Measurements from ENCODE around the gene ZNRF1. TPM values are rescaled to one million over a fixed set of nuclear protein-coding genes. Genes with fewer than 3 reads are reported as not detected.

The ZNRF1 gene
- total RNA-seq, 1 donor from 2014 or later, result 26.8 TPM

DNA sequence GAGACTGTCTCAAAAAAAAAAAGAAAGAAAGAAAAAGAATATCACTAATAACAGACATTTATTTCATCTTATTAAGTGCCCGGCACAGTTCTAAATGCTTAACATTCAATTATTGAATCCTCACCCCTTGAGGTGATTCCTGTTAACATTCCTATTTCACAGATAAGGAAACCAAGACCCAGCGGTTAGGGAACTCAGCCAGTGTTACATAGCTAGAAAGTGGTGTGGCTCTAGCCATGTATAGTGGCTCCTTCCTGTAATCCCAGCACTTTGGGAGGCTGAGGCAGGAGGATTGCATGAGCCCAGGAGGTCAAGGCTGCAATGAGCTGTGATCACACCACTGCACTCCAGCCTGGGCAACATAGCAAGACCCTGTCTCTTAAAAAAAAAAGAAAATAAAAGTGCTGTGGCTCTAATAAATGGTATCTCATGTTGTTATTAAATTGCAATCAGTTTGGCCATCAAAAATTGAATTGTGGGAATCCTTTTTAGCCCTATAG lies 28.1 kb downstream of the ZNRF1 start:
- TF ChIP-seq, protein P1, sequence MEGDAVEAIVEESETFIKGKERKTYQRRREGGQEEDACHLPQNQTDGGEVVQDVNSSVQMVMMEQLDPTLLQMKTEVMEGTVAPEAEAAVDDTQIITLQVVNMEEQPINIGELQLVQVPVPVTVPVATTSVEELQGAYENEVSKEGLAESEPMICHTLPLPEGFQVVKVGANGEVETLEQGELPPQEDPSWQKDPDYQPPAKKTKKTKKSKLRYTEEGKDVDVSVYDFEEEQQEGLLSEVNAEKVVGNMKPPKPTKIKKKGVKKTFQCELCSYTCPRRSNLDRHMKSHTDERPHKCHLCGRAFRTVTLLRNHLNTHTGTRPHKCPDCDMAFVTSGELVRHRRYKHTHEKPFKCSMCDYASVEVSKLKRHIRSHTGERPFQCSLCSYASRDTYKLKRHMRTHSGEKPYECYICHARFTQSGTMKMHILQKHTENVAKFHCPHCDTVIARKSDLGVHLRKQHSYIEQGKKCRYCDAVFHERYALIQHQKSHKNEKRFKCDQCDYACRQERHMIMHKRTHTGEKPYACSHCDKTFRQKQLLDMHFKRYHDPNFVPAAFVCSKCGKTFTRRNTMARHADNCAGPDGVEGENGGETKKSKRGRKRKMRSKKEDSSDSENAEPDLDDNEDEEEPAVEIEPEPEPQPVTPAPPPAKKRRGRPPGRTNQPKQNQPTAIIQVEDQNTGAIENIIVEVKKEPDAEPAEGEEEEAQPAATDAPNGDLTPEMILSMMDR (conservative IDR thresholded peaks at IDR 0.05; ENCODE audit: low read depth, low read length), result no peak
- H3K4me3 ChIP-seq (ENCODE audit: low read depth, low read length), result no peak overlapping the region
- DNase-seq (ENCODE audit: low read depth), result no peak

DNA sequence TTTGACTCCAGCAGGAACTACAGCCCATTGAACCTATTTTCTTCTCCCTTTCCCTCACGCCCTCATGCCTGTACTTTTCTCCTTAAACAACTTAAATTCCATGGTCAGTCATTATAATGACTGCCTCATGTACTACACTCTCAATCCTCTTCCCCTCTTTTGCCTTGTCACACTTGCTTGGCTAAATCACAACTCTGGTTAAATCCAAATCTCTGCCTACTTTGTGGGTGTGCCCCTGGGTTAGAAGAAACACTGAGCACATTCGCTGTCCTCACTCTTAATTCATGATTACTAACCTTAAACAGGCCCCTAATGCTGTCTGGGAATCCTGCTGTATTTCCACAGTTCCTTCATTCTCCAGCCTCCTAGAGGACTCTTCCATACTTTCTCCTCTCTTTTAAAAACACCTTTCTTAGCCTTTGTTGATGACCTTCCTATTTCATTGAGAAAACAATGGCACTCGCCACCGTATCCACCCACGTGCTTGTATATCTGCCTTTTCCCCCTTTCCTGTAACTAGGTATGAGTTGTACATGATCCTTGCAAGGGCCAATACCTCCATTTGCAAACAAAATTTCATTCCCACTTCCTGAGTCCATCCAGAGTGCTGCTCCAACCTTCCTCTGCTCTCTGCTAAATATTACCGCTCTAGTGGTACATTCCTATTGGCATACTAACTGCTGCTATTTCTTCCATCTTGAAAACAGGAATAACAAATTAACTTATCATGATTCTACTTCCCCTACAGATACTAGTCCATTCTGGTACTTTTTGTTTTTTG lies 28.9 kb downstream of the ZNRF1 start:
- DNase-seq (ENCODE audit: low read depth), result no peak
- TF ChIP-seq, protein P1 (conservative IDR thresholded peaks at IDR 0.05; ENCODE audit: low read depth, low read length), result no peak
- no peak overlapping the region for H3K4me3 ChIP-seq (ENCODE audit: low read depth, low read length)

DNA sequence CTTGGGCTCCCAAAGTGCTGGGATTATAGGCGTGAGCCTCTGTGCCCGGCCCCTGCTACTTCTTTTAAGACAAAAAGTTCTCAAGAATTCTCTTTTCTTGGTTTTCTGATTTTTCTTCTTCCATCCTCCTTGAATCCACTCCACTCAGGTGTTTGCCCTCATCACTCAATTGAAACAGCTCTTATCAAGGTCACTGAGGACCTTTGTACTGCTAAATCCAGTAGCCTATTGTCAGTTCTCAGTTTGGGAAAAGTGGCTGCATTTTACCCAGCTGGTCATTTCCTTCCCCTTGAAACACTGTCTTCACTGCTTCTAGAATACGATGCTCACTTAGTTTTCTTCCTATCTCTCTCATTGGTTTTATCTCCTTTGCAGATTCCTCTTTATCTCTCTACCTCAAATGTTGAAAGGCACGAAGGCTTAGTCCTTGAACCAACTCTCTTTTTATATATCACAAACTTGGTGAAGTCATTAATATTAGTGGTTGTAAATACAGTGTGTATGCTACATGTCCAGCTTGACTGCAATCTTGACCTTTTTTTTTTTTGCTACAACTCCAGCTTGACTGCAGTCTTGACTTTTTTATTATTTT lies 29.8 kb downstream of the ZNRF1 start:
- no peak overlapping the region for H3K4me3 ChIP-seq (ENCODE audit: low read depth, low read length)
- DNase-seq (ENCODE audit: low read depth), result no peak
- TF ChIP-seq, protein P1 (conservative IDR thresholded peaks at IDR 0.05; ENCODE audit: low read depth, low read length), result no peak

DNA sequence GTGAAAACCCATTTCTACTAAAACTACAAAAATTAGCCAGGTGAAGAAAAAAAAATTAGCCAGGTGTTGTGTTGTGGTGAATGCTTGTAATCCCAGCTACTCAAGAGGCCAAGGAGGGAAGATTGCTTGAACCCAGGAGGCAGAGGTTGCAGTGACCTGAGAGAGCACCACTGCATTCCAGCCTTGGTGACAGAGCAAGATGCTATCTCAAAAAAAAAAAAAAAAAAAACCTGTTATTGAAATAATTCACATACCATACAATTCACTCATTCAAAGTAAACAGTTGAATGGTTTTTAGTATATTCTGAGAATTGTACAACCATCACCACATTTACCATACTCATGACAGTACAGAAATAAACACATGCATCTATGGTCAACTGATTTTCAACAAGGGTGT lies 31.0 kb downstream of the ZNRF1 start:
- no peak for DNase-seq (ENCODE audit: low read depth)
- H3K4me3 ChIP-seq (ENCODE audit: low read depth, low read length), result no peak overlapping the region
- TF ChIP-seq, protein P1 (conservative IDR thresholded peaks at IDR 0.05; ENCODE audit: low read depth, low read length), result no peak

DNA sequence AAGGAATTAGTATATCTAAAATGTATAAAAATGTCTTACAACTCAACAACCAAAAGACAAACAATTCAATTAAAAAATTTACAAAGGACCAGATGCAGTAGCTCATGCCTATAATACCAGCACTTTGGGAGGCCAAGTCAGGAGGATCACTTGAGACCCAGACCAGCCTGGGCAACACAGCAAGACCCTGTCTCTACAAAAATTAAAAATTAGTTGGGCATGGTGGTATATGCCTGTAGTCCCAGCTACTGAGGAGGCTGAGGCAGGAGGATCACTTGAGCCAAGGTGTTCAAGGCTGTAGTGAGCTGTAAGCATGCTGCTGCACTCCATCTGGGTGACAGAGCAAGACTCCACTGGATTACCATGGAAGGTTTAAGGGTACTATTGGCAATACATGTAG lies 33.8 kb downstream of the ZNRF1 start:
- no peak overlapping the region for H3K4me3 ChIP-seq (ENCODE audit: low read depth, low read length)
- TF ChIP-seq, protein P1 (conservative IDR thresholded peaks at IDR 0.05; ENCODE audit: low read depth, low read length), result no peak
- no peak for DNase-seq (ENCODE audit: low read depth)

DNA sequence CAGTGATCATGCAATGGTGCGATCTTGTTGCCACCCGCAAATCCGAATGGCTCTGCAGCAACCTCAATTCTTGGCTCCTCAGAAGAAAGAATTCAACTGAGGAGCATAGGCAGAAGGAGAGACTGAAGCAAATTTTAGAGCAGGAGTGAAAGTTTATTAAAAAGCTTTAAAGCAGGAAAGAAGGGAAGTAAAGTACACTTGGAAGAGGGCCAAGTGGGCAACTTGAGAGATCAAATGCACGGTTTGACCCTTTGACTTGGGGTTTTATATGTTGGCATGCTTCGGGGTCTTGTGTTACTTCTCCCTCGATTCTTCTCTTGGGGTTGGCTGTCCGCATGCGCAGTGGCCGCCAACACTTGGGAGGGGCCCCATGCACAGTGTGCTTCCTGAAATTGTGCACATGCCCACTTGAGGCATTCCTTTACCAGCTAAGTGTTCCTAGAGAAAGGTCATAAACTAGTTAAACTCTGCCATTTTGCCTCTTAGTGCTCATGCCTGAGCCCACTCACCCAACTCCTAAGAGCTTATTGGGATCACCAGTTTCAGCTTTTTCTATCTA lies 36.7 kb downstream of the ZNRF1 start:
- TF ChIP-seq, protein P1 (conservative IDR thresholded peaks at IDR 0.05; ENCODE audit: low read depth, low read length), result no peak
- DNase-seq (ENCODE audit: low read depth), result no peak
- H3K4me3 ChIP-seq (ENCODE audit: low read depth, low read length), result no peak overlapping the region
